ENCODE data around the gene UBAC1.

Gene UBAC1

GRCh38 chr9:135998016-135998380 lies 36.8 kb upstream of the UBAC1 start:
- Histone ChIP-seq H3K4me2 (ENCODE audit: low read depth, low read length, poor library complexity, severe bottlenecking) (no peak overlapping the region), H4K20me1 (ENCODE audit: insufficient read depth, low read length, poor library complexity, severe bottlenecking) (no peaks in the 10 kb centered on the region), H3K9me2 (replicated peaks; ENCODE audit: low read depth, low read length) (no peaks in the 10 kb centered on the region), H2AFZ (ENCODE audit: low read length) (no peak overlapping the region), H3F3A (ENCODE audit: low read depth) (no peaks in the 10 kb centered on the region), H3K36me3 (ENCODE audit: insufficient read depth, low read length) (no peaks in the 10 kb centered on the region), H3K4me1 (ENCODE audit: insufficient read depth, low read length, poor library complexity, severe bottlenecking) (peaks cover 18% of the 10 kb centered on the region), H3K79me2 (ENCODE audit: insufficient read depth, low read length) (no peaks in the 10 kb centered on the region), H3K27me3 (ENCODE audit: insufficient read depth, low read length, poor library complexity, severe bottlenecking) (no peaks in the 10 kb centered on the region), H3K9ac (ENCODE audit: low read depth, low read length, poor library complexity, severe bottlenecking) (no peak overlapping the region), H3K4me3 (ENCODE audit: low read length, poor library complexity, severe bottlenecking) (no peak overlapping the region), H3K9me3 (ENCODE audit: insufficient read depth, low read depth, low read length) (no peaks in the 10 kb centered on the region)
- TF ChIP-seq EZH2phosphoT487 (IDR thresholded peaks at IDR 0.05; ENCODE audit: borderline replicate concordance) (no peak), CTCF (conservative IDR thresholded peaks at IDR 0.05; ENCODE audit: low read length) (no peak)

- Histone ChIP-seq H3K4me2 (ENCODE audit: low read depth, low read length, poor library complexity, severe bottlenecking) (no peak overlapping the region), H2AFZ (ENCODE audit: low read length) (no peak overlapping the region), H3F3A (ENCODE audit: low read depth) (no peaks in the 10 kb centered on the region), H3K4me1 (ENCODE audit: insufficient read depth, low read length, poor library complexity, severe bottlenecking) (peaks cover 25% of the 10 kb centered on the region), H3K9me3 (ENCODE audit: insufficient read depth, low read depth, low read length) (no peaks in the 10 kb centered on the region), H3K36me3 (ENCODE audit: insufficient read depth, low read length) (no peaks in the 10 kb centered on the region), H3K79me2 (ENCODE audit: insufficient read depth, low read length) (no peaks in the 10 kb centered on the region), H3K27me3 (ENCODE audit: insufficient read depth, low read length, poor library complexity, severe bottlenecking) (no peaks in the 10 kb centered on the region), H3K9me2 (replicated peaks; ENCODE audit: low read depth, low read length) (no peaks in the 10 kb centered on the region), H3K4me3 (ENCODE audit: low read length, poor library complexity, severe bottlenecking) (no peak overlapping the region), H4K20me1 (ENCODE audit: insufficient read depth, low read length, poor library complexity, severe bottlenecking) (no peaks in the 10 kb centered on the region), H3K9ac (ENCODE audit: low read depth, low read length, poor library complexity, severe bottlenecking) (no peak overlapping the region)
- TF ChIP-seq CTCF (conservative IDR thresholded peaks at IDR 0.05; ENCODE audit: low read length) (no peak), EZH2phosphoT487 (IDR thresholded peaks at IDR 0.05; ENCODE audit: borderline replicate concordance) (no peak)
Measured at GRCh38 chr9:135997090-135998015, 36.2 kb upstream of the UBAC1 start.

GRCh38 chr9:135995816-135996215 lies 34.6 kb upstream of the UBAC1 start:
- 0 out of 2 replicates have a peak, but pooled peaks cover 2% of the 10 kb centered on the region for H3F3A ChIP-seq (ENCODE audit: low read depth)
- no peak overlapping the region for H2AFZ ChIP-seq (ENCODE audit: low read length)
- no peak overlapping the region for H3K4me2 ChIP-seq (ENCODE audit: low read depth, low read length, poor library complexity, severe bottlenecking)
- H3K9ac ChIP-seq (ENCODE audit: low read depth, low read length, poor library complexity, severe bottlenecking), result no peak overlapping the region
- H3K4me1 ChIP-seq (ENCODE audit: insufficient read depth, low read length, poor library complexity, severe bottlenecking), result peaks cover 40% of the 10 kb centered on the region
- H3K4me3 ChIP-seq (ENCODE audit: low read length, poor library complexity, severe bottlenecking), result no peak overlapping the region
- no peaks in the 10 kb centered on the region for H4K20me1 ChIP-seq (ENCODE audit: insufficient read depth, low read length, poor library complexity, severe bottlenecking)
- H3K36me3 ChIP-seq (ENCODE audit: insufficient read depth, low read length), result no peaks in the 10 kb centered on the region
- H3K9me2 ChIP-seq (replicated peaks; ENCODE audit: low read depth, low read length), result no peaks in the 10 kb centered on the region
- TF ChIP-seq CTCF (conservative IDR thresholded peaks at IDR 0.05; ENCODE audit: low read length) (no peak), EZH2phosphoT487 (IDR thresholded peaks at IDR 0.05; ENCODE audit: borderline replicate concordance) (no peak)
- H3K27me3 ChIP-seq (ENCODE audit: insufficient read depth, low read length, poor library complexity, severe bottlenecking), result no peaks in the 10 kb centered on the region
- no peaks in the 10 kb centered on the region for H3K9me3 ChIP-seq (ENCODE audit: insufficient read depth, low read depth, low read length)
- H3K79me2 ChIP-seq (ENCODE audit: insufficient read depth, low read length), result no peaks in the 10 kb centered on the region

Measured in Loucy (cell line).